ENCODE results near the gene TTC9B.

The TTC9B gene

GRCh38 chr19:40191836-40192646 lies 26.1 kb downstream of the TTC9B start:
- Histone ChIP-seq H3K27me3 (ENCODE audit: insufficient read depth, poor library complexity, severe bottlenecking) (no peaks in the 10 kb centered on the region), H3K27ac (ENCODE audit: poor library complexity, severe bottlenecking) (no peak overlapping the region), H3K4me1 (ENCODE audit: insufficient read depth, poor library complexity, severe bottlenecking) (no peaks in the 10 kb centered on the region), H3K9me3 (ENCODE audit: severe bottlenecking) (no peaks in the 10 kb centered on the region), H3K4me3 (ENCODE audit: severe bottlenecking) (peak overlapping the region; percentile 66), H3K36me3 (ENCODE audit: low read depth) (no peaks in the 10 kb centered on the region)
- ATAC-seq (ENCODE audit: low read depth): no peak
- DNase-seq (ENCODE audit: low spot score): no peak
- TF ChIP-seq CTCF (IDR thresholded peaks at IDR 0.05; ENCODE audit: poor library complexity, severe bottlenecking): no peak

- Histone ChIP-seq H3K27me3 (ENCODE audit: insufficient read depth, poor library complexity, severe bottlenecking) (no peaks in the 10 kb centered on the region), H3K9me3 (ENCODE audit: severe bottlenecking) (no peaks in the 10 kb centered on the region), H3K4me3 (ENCODE audit: severe bottlenecking) (peak within 1 kb of the TSS; percentile 66), H3K4me1 (ENCODE audit: insufficient read depth, poor library complexity, severe bottlenecking) (no peaks in the 10 kb centered on the region), H3K27ac (ENCODE audit: poor library complexity, severe bottlenecking) (peak within 1 kb of the TSS; percentile 19), H3K36me3 (ENCODE audit: low read depth) (no peaks in the 10 kb centered on the region)
- DNase-seq (ENCODE audit: low spot score) (no peak), ATAC-seq (ENCODE audit: low read depth) (peak; percentile 88)
- TF ChIP-seq CTCF (IDR thresholded peaks at IDR 0.05; ENCODE audit: poor library complexity, severe bottlenecking): no peak
Observed at GRCh38 chr19:40190891-40191835, 27.0 kb downstream of the TTC9B start, which contains the start of gene MAP3K10. TSS of gene MAP3K10 (plus strand) at chr19:40191426. CDS start at chr19:40192032, 606 bp downstream.

- Histone ChIP-seq H3K27ac (ENCODE audit: poor library complexity, severe bottlenecking) (no peak overlapping the region), H3K36me3 (ENCODE audit: low read depth) (no peaks in the 10 kb centered on the region), H3K4me1 (ENCODE audit: insufficient read depth, poor library complexity, severe bottlenecking) (no peaks in the 10 kb centered on the region), H3K9me3 (ENCODE audit: severe bottlenecking) (no peaks in the 10 kb centered on the region), H3K4me3 (ENCODE audit: severe bottlenecking) (no peak overlapping the region), H3K27me3 (ENCODE audit: insufficient read depth, poor library complexity, severe bottlenecking) (no peaks in the 10 kb centered on the region)
- DNase-seq (ENCODE audit: low spot score) (no peak), ATAC-seq (ENCODE audit: low read depth) (no peak)
- TF ChIP-seq CTCF (IDR thresholded peaks at IDR 0.05; ENCODE audit: poor library complexity, severe bottlenecking): no peak
Observed at GRCh38 chr19:40184273-40184672, 33.9 kb downstream of the TTC9B start.

- no peaks in the 10 kb centered on the region for H3K9me3 ChIP-seq (ENCODE audit: severe bottlenecking)
- H3K4me3 ChIP-seq (ENCODE audit: severe bottlenecking): no peak overlapping the region
- no peak overlapping the region for H3K27ac ChIP-seq (ENCODE audit: poor library complexity, severe bottlenecking)
- peak; percentile 52; the same call in 2 of the 3 replicates for ATAC-seq (ENCODE audit: low read depth)
- H3K36me3 ChIP-seq (ENCODE audit: low read depth): no peaks in the 10 kb centered on the region
- H3K27me3 ChIP-seq (ENCODE audit: insufficient read depth, poor library complexity, severe bottlenecking): no peaks in the 10 kb centered on the region
- no peak for DNase-seq (ENCODE audit: low spot score)
- no peak for TF ChIP-seq CTCF (IDR thresholded peaks at IDR 0.05; ENCODE audit: poor library complexity, severe bottlenecking)
- H3K4me1 ChIP-seq (ENCODE audit: insufficient read depth, poor library complexity, severe bottlenecking): peaks cover 3% of the 10 kb centered on the region
Observed at GRCh38 chr19:40178756-40179155, 39.4 kb downstream of the TTC9B start.

Data from RWPE2 (cell line).